IMR-90 (cell line): ENCODE measurements around the gene GTF2A1L. TPM values are rescaled to one million over a fixed set of nuclear protein-coding genes. Genes with fewer than 3 reads are reported as not detected.
"Not testable (repeated sequence)": the region's sequence is repeated elsewhere in the genome, so short reads cannot be mapped to it uniquely, and the experiment has no call there.

Experiments
- ATAC-seq: fragments of 200-7000 bp; cut with Tn5 transposase; 2 replicates; pipeline ENCODE4 v1.9.1; 2020; ENCODE audit warnings: low read depth, mild to moderate bottlenecking, moderate library complexity
- BruUV-seq: library from RNA; stranded (reverse); fragments of 400-500 nt; replicated peaks from 2 replicates; lab custom pipeline; 2021; lab: Mats Ljungman, UMichigan
- CTCF ChIA-PET: fragments of 300-600 bp; formaldehyde crosslinking; extraction: SDS; loops from one replicate; lab custom pipeline; 2021; ENCODE audit warnings: antibody characterized with exemption; lab: Yijun Ruan, JAX
- POLR2A ChIA-PET: fragments of 300-600 bp; sonication (Branson Sonifier 250); formaldehyde crosslinking; loops from one replicate; lab custom pipeline; 2022; ENCODE audit warnings: antibody characterized with exemption; ENCODE audit not compliant: unreplicated experiment; lab: Charles Lee
- DNase-seq: peaks from one replicate; pipeline ENCODE4 v3.0.0; 2013
- H2AFZ ChIP-seq: replicated peaks from 2 replicates; pipeline ENCODE3; 2013; ENCODE audit warnings: low read length, mild to moderate bottlenecking; ENCODE audit not compliant: poor library complexity
- H2AK5ac ChIP-seq: 2 replicates; pipeline ENCODE4 v1.6.1; 2013; ENCODE audit warnings: low read depth, low read length, inconsistent platforms
- H2AK9ac ChIP-seq: replicated peaks from 2 replicates; pipeline ENCODE3; 2013; ENCODE audit warnings: mild to moderate bottlenecking, low read depth, low read length, moderate library complexity; ENCODE audit not compliant: poor library complexity
- H2BK120ac ChIP-seq: 2 replicates; pipeline ENCODE4 v1.6.1; 2013; ENCODE audit warnings: low read depth, low read length, inconsistent platforms
- H2BK15ac ChIP-seq: 3 replicates; pipeline ENCODE4 v1.6.1; 2013; ENCODE audit warnings: low read depth, low read length, inconsistent platforms
- H2BK20ac ChIP-seq: 2 replicates; pipeline ENCODE4 v1.6.1; 2013; ENCODE audit warnings: low read depth, mild to moderate bottlenecking, inconsistent platforms, low read length, moderate library complexity
- H2BK5ac ChIP-seq: 2 replicates; pipeline ENCODE4 v1.6.1; 2013; ENCODE audit warnings: mild to moderate bottlenecking, low read depth, low read length, inconsistent platforms; ENCODE audit not compliant: poor library complexity, severe bottlenecking
- H3K14ac ChIP-seq: replicated peaks from 2 replicates; pipeline ENCODE4 v1.6.1; 2013; ENCODE audit warnings: low read depth, low read length, inconsistent platforms
- H3K18ac ChIP-seq: 2 replicates; pipeline ENCODE4 v1.6.1; 2013; ENCODE audit warnings: low read depth, low read length, control low read depth
- H3K23ac ChIP-seq: 2 replicates; pipeline ENCODE4 v1.6.1; 2013; ENCODE audit warnings: low read depth, low read length, inconsistent platforms
- H3K27ac ChIP-seq: 2 replicates; pipeline ENCODE4 v1.5.1; 2013; ENCODE audit warnings: mild to moderate bottlenecking, control low read depth, low read length; ENCODE audit not compliant: insufficient read depth
- H3K27me3 ChIP-seq: 2 replicates; pipeline ENCODE4 v1.6.1; 2013; ENCODE audit warnings: low read length; ENCODE audit not compliant: control insufficient read depth, insufficient read depth
- H3K36me3 ChIP-seq: 2 replicates; pipeline ENCODE4 v1.6.1; 2013; ENCODE audit warnings: low read length, mixed read lengths; ENCODE audit not compliant: control insufficient read depth, insufficient read depth
- H3K4ac ChIP-seq: 2 replicates; pipeline ENCODE4 v1.6.1; 2013; ENCODE audit warnings: low read depth, low read length, inconsistent platforms
- H3K4me1 ChIP-seq: 2 replicates; pipeline ENCODE4 v1.6.1; 2013; ENCODE audit warnings: low read length, mixed read lengths; ENCODE audit not compliant: control insufficient read depth, insufficient read depth
- H3K4me2 ChIP-seq: 2 replicates; pipeline ENCODE4 v1.6.1; 2013; ENCODE audit warnings: low read depth, mild to moderate bottlenecking, control low read depth, low read length, moderate library complexity
- H3K4me3 ChIP-seq: 2 replicates; pipeline ENCODE4 v1.5.1; 2013; ENCODE audit warnings: low read depth, mild to moderate bottlenecking, control low read depth, low read length, moderate library complexity; ENCODE audit not compliant: insufficient read depth
- H3K56ac ChIP-seq: 2 replicates; pipeline ENCODE4 v1.6.1; 2013; ENCODE audit warnings: low read length, inconsistent platforms; ENCODE audit not compliant: insufficient read depth; ENCODE audit errors: extremely low read depth
- H3K79me1 ChIP-seq, 2 experiments: 2 replicates each; pipeline ENCODE4 v1.6.1; 2013; ENCODE audit warnings: low read length in 2 of 2, inconsistent platforms in 1 of 2, low read depth in 1 of 2
- H3K9ac ChIP-seq: 2 replicates; pipeline ENCODE4 v1.6.1; 2013; ENCODE audit warnings: low read depth, low read length, control low read depth
- H3K9me1 ChIP-seq: 2 replicates; pipeline ENCODE4 v1.6.1; 2013; ENCODE audit warnings: low read length, inconsistent platforms; ENCODE audit not compliant: insufficient read depth
- H3K9me3 ChIP-seq: 2 replicates; pipeline ENCODE4 v1.6.1; 2013; ENCODE audit warnings: low read length; ENCODE audit not compliant: control insufficient read depth, insufficient read depth
- H4K20me1 ChIP-seq: 2 replicates; pipeline ENCODE4 v1.6.1; 2013; ENCODE audit warnings: low read length, inconsistent platforms; ENCODE audit not compliant: insufficient read depth
- H4K5ac ChIP-seq: 2 replicates; pipeline ENCODE4 v1.6.1; 2013; ENCODE audit warnings: mild to moderate bottlenecking, low read depth, low read length, control low read depth
- H4K8ac ChIP-seq, 2 experiments: 2 replicates each; pipeline ENCODE4 v1.6.1; 2013; ENCODE audit warnings: low read depth in 2 of 2, low read length in 2 of 2, control low read depth in 1 of 2, inconsistent platforms in 1 of 2
- H4K91ac ChIP-seq: 2 replicates; pipeline ENCODE4 v1.6.1; 2013; ENCODE audit warnings: low read depth, low read length, inconsistent platforms; ENCODE audit not compliant: insufficient read depth
- BHLHE40 ChIP-seq: fragments of 150-350 bp; IDR thresholded peaks from 2 replicates; pipeline ENCODE4 v1.6.1; 2016; ENCODE audit warnings: mild to moderate bottlenecking, low read depth, low read length
- MAFK ChIP-seq: IDR thresholded peaks from 2 replicates; pipeline ENCODE4 v1.6.1; 2012; ENCODE audit warnings: low read depth, low read length, improper control_type of control experiment
- WGBS, 2 experiments: methylation state at CpG; one replicate each; pipeline versions ENCODE4 v1.1.5 to v1.1.7; 2013; ENCODE audit warnings: missing lambda C conversion rate in 2 of 2; ENCODE audit not compliant: insufficient read length in 1 of 2; ENCODE audit errors: extremely low coverage in 2 of 2; 5-methylcytosine and 5-hydroxymethylcytosine counted together
- dilution Hi-C: fragments of 300-500 bp; cut with HindIII; formaldehyde crosslinking; loops from one replicate; pipeline ENCODE4 v1.14.3; 2018; ENCODE audit warnings: low sequenced_read_pairs; ENCODE audit not compliant: unreplicated experiment
- in situ Hi-C: fragments of 300-500 bp; cut with MboI; formaldehyde crosslinking; loops from 3 replicates; pipeline ENCODE4 v1.14.3; 2019; ENCODE audit warnings: low sequenced_read_pairs, inconsistent platforms, mixed read lengths
- intact Hi-C: fragments of 100-400 bp; cut with micrococcal nuclease; formaldehyde crosslinking; loops from 2 replicates; pipeline ENCODE4 v1.10.0; 2022
- polyA plus RNA-seq, 3 experiments: library from polyadenylated mRNA; depleted of rRNA; stranded (reverse); fragments of >200 nt; gene quantifications; 2 replicates each; pipeline ENCODE4 v1.2.3, GENCODE V29; 2012; ENCODE audit warnings: low replicate concordance in 1 of 3
- total RNA-seq: library from RNA; depleted of rRNA; stranded (reverse); fragments of >200 nt; gene quantifications from 2 replicates; pipeline ENCODE4 v1.2.3, GENCODE V29; 2012

Gene GTF2A1L
- total and polyA plus RNA-seq, 2 of the 4 experiments (the other 2 are of a cell fraction), result not detected

- Histone ChIP-seq H2BK5ac (no peak overlapping the region), H2BK20ac (peak overlapping the region; percentile 54; the same call in 1 of the 2 replicates), H3K14ac (0 out of 2 replicates have a peak overlapping the region, but pooled peaks have one; percentile 16), H3K79me1 (no peaks in the 10 kb centered on the region), H2BK120ac (peak overlapping the region; percentile 21; the same call in 1 of the 2 replicates), H3K4me1 (peaks cover 5% of the 10 kb centered on the region), H4K8ac (no peak overlapping the region), H2BK15ac (no peak overlapping the region), H2AK9ac (no peak overlapping the region), H3K18ac (no peak overlapping the region), H3K36me3 (no peaks in the 10 kb centered on the region), H3K4ac (peak overlapping the region; percentile 37; the same call in 1 of the 2 replicates), H3K9me1 (no peaks in the 10 kb centered on the region), H4K5ac (no peak overlapping the region), H4K20me1 (no peaks in the 10 kb centered on the region), H3K4me3 (no peak overlapping the region), H3K9ac (no peak overlapping the region), H3K23ac (no peak overlapping the region), H3K9me3 (no peaks in the 10 kb centered on the region), H3K4me2 (no peak overlapping the region), H2AFZ (no peak overlapping the region), H3K56ac (no peak overlapping the region), H3K27ac (no peak overlapping the region), H4K91ac (no peak overlapping the region), H3K27me3 (no peaks in the 10 kb centered on the region), H2AK5ac (no peak overlapping the region)
- ATAC-seq, result peak; percentile 90
- dilution Hi-C loops, result no loop called here
- peak; percentile 80 for DNase-seq
- POLR2A ChIA-PET, result interaction anchor here (0.7 kb wide), 1 partner anchor 162 kb away, joined by 5 read pairs; no protein-coding TSS in a partner anchor
- WGBS, 2 experiments, result 40% methylated on average over 1 of the region's 2 CpGs; no CpG with 5 or more reads in 1 of the 2 experiments
- CTCF ChIA-PET, result no interaction called here
- in situ Hi-C loops, result no loop called here
- intact Hi-C loops, result no loop called here
- BruUV-seq, result no TSS peak
- TF ChIP-seq MAFK (no peak), BHLHE40 (peak; percentile 57; the same call in 1 of the 2 replicates)
Observed at GRCh38 chr2:48699348-48699930, 81.8 kb downstream of the GTF2A1L start.

- H4K5ac ChIP-seq, H4K91ac ChIP-seq, DNase-seq, H3K79me1 ChIP-seq, POLR2A ChIA-PET, H3K27me3 ChIP-seq, H2BK120ac ChIP-seq, CTCF ChIA-PET, H3K9me1 ChIP-seq, H2AFZ ChIP-seq, H3K9me3 ChIP-seq, H4K8ac ChIP-seq, ATAC-seq, H3K4me3 ChIP-seq, H3K27ac ChIP-seq, H2BK20ac ChIP-seq, intact Hi-C loops, H3K56ac ChIP-seq, H3K4me2 ChIP-seq, H2BK15ac ChIP-seq, H3K36me3 ChIP-seq, H2AK5ac ChIP-seq, H3K4ac ChIP-seq, H2AK9ac ChIP-seq, H3K14ac ChIP-seq, H3K9ac ChIP-seq, H3K4me1 ChIP-seq, H3K18ac ChIP-seq, H4K20me1 ChIP-seq, BruUV-seq, dilution Hi-C loops, H3K23ac ChIP-seq, H2BK5ac ChIP-seq, in situ Hi-C loops: not testable (repeated sequence)
- WGBS, 2 experiments, result no CpG with 5 or more reads among the region's 6 CpGs
Observed at GRCh38 chr2:48703621-48704020, 86.0 kb downstream of the GTF2A1L start.
